ENCODE data around the gene MAPK10. TPM values are rescaled to one million over a fixed set of nuclear protein-coding genes. Genes with fewer than 3 reads are reported as not detected.

MAPK10 gene
- total and polyA plus RNA-seq, 8 donors = 1.4 to 103 (median 15.0) TPM

DNA sequence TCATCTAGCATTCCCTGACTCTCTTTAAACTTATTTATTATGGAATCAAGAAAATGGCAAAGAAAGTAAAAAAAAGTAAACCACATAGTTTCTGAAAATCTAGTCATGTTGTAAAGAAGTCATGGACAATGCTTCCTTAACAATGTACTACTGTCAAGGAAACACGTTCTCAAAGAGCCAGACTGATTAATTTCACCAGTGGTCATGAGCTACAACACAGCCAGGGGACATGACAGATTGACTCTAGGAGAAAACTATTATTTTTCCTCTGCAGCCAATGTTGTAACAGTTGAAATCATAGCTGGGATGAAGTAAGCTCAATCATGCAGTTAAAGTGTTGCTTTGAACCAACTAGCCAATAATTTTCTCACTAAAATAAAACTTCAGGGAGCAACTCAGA is 109.2 kb downstream of the MAPK10 start:
- H3K27ac ChIP-seq = no peak overlapping the region
- no peak for DNase-seq
- WGBS, 5 donors = 43 to 68% (median 52%) methylated on average over 1 of the region's 1 CpG
- H3K9me3 ChIP-seq = no peaks in the 10 kb centered on the region
- H3K4me3 ChIP-seq = no peak overlapping the region
- no peaks in the 10 kb centered on the region for H3K36me3 ChIP-seq
- no peak for TF ChIP-seq POLR2A (IDR thresholded peaks at IDR 0.05)
- no peak for TF ChIP-seq EP300 (IDR thresholded peaks at IDR 0.05)
- TF ChIP-seq POLR2AphosphoS5 (IDR thresholded peaks at IDR 0.05) = no peak
- no peak for TF ChIP-seq CTCF (IDR thresholded peaks at IDR 0.05)
- intact Hi-C loops (cut with DNase I; ENCODE audit: low total_unique reads) = no loop called here
- H3K27me3 ChIP-seq = no peaks in the 10 kb centered on the region
- no peaks in the 10 kb centered on the region for H3K4me1 ChIP-seq

DNA sequence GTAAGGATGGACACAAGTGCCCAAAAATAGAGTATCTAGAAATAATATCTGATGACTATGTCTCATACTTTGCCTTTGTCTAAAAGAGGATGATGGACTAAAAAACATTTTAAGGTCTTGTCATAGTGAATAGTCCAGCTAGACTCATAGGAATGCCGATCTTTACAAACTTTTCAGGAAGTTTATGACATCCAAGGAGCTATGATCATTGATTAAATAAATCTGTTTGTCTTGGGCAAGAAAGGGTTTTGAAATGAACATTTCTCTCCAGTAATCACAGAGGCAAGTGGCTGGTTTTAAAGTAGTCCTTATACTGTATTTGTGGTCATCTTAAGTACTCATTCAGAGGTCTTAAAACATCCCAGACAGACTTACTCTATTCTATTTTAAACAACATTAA is 109.8 kb downstream of the MAPK10 start:
- intact Hi-C loops (cut with DNase I; ENCODE audit: low total_unique reads) = no loop called here
- H3K27me3 ChIP-seq = no peaks in the 10 kb centered on the region
- H3K36me3 ChIP-seq = no peaks in the 10 kb centered on the region
- TF ChIP-seq POLR2AphosphoS5 (IDR thresholded peaks at IDR 0.05) (no peak), POLR2A (IDR thresholded peaks at IDR 0.05) (no peak), CTCF (IDR thresholded peaks at IDR 0.05) (no peak), EP300 (IDR thresholded peaks at IDR 0.05) (no peak)
- H3K27ac ChIP-seq = no peak overlapping the region
- H3K4me3 ChIP-seq = no peak overlapping the region
- WGBS, 5 donors = 59 to 87% (median 77%) methylated on average over 1 of the region's 1 CpG
- no peaks in the 10 kb centered on the region for H3K9me3 ChIP-seq
- no peaks in the 10 kb centered on the region for H3K4me1 ChIP-seq
- DNase-seq = no peak

DNA sequence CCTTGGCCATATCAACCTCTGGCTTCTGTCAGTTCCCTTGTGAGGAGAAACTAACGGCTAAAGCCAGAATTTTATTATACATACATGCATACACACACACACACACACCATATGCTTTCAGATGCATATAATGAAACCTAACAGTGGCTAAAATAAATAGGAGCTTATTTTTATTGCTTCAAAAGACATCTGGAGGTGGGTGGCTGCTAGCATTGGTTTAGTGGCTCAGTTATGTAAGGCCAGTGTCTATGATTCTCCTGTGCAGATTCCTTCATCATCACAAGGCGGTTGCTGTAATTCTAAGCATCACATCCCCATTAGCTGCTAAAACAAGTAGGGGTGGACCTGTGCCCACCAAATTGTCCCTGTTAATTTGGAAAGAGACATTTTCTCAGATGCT is 110.8 kb downstream of the MAPK10 start:
- no peaks in the 10 kb centered on the region for H3K27me3 ChIP-seq
- intact Hi-C loops (cut with DNase I; ENCODE audit: low total_unique reads) = no loop called here

GRCh38 chr4:86247906-86248305 is 111.9 kb downstream of the MAPK10 start:
- Histone ChIP-seq H3K36me3 (no peaks in the 10 kb centered on the region), H3K4me1 (no peaks in the 10 kb centered on the region), H3K27me3 (no peaks in the 10 kb centered on the region), H3K9me3 (no peaks in the 10 kb centered on the region), H3K4me3 (no peak overlapping the region), H3K27ac (no peak overlapping the region)
- TF ChIP-seq EP300 (IDR thresholded peaks at IDR 0.05) (no peak), POLR2A (IDR thresholded peaks at IDR 0.05) (no peak), POLR2AphosphoS5 (IDR thresholded peaks at IDR 0.05) (no peak), CTCF (IDR thresholded peaks at IDR 0.05) (no peak)
- no peak for DNase-seq
- 74 to 81% (median 79%) methylated on average over 3 of the region's 3 CpGs for WGBS, 5 donors
- intact Hi-C loops (cut with DNase I; ENCODE audit: low total_unique reads) = no loop called here

More for the DNA sequence above, 110.8 kb downstream of the MAPK10 start:
- 86 to 95% (median 88%) methylated on average over 2 of the region's 2 CpGs for WGBS, 5 donors
- H3K4me3 ChIP-seq = no peak overlapping the region
- no peak for DNase-seq
- H3K27ac ChIP-seq = no peak overlapping the region
- TF ChIP-seq POLR2AphosphoS5 (IDR thresholded peaks at IDR 0.05) (no peak), EP300 (IDR thresholded peaks at IDR 0.05) (no peak), CTCF (IDR thresholded peaks at IDR 0.05) (no peak), POLR2A (IDR thresholded peaks at IDR 0.05) (no peak)
- no peaks in the 10 kb centered on the region for H3K4me1 ChIP-seq
- no peaks in the 10 kb centered on the region for H3K36me3 ChIP-seq
- H3K9me3 ChIP-seq = no peaks in the 10 kb centered on the region
